ENCODE results near the gene AUTS2. TPM values are rescaled to one million over a fixed set of nuclear protein-coding genes. Genes with fewer than 3 reads are reported as not detected.
A peak's percentile ranks its signal among the peaks of the same experiment; 100 is the strongest.

The AUTS2 gene
- total RNA-seq, 1 donor from 2014 or later, result 49.8 TPM

- no peak for DNase-seq (ENCODE audit: low spot score)
Observed at GRCh38 chr7:69786730-69787395, 188.6 kb downstream of the AUTS2 start.

DNA sequence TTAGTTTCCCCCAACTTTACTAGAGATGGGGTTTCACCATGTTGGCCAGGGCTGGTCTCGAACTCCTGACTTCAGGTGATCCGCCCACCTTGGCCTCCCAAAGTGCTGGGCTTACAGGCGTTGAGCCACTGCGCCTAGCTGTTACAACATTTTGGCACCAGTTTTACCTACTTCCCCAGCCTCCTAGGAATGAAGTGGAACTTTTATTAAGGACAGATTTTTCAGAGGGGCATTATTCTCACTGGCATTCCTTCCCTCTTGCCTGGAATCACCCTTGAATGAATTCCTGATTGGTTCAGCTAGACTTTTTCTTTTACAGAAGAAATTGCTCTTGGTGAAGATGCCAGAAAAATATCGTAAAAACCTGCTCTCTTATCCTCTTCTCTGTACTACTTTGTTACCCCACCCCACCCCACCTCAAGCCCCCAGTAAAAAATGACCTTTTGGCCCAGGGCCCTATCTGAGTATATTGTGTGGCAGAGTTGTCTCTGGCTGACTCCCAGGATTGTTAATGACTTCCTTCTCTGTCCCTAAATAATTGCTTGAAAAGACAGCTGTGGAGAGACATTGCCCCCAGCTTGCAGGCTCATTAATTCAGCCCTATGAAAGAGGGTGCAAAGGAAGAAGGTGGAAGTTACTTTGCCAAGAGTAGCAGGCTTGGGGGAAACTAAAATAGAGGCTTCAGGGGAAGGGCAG is 189.6 kb downstream of the AUTS2 start:
- no peak for DNase-seq (ENCODE audit: low spot score)

DNA sequence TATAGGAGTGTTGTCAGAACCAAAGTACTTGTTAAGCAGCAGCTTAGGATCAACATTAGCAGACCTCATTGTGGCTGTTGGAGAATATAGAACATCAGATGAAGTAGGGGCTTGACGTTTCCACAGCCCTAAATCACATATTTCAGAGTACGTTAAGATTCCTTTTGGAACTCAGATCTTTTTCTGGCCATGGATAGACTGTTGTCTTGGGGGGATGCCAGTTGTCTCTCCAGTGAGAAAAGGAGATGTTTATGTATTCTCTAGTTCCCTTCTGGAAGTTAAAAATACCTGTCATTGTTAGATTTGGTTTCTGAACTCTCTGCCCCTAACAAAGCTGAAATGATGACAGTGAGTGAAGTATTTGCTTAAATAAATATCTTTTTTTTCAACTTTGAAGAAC is 191.3 kb downstream of the AUTS2 start:
- no peak for DNase-seq (ENCODE audit: low spot score)

GRCh38 chr7:69790977-69791724 is 192.9 kb downstream of the AUTS2 start:
- no peak for DNase-seq (ENCODE audit: low spot score)

DNA sequence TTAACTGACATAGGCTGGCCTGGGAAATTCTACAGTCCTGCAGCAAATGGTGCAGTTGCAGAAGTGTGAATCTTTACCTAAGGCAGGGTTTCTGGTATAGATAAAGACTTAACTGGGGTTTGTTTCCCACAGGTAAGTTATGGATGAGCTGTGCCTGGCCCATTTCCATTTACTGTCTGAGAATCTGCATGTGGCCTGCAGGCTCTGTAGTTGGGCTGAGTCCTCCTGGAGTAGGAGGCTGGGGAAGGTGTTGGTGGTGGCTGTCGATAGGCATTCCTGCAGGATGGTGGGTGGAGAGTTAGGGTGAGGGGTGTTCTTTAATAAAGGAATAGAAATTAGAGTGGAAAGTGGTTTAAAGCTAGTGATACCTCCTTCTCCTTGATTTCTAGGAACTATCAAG is 193.5 kb downstream of the AUTS2 start:
- no peak for DNase-seq (ENCODE audit: low spot score)

- DNase-seq (ENCODE audit: low spot score), result no peak
Observed at GRCh38 chr7:69795932-69796331, 197.7 kb downstream of the AUTS2 start.

- no peak for DNase-seq (ENCODE audit: low spot score)
Observed at GRCh38 chr7:69796416-69796815, 198.1 kb downstream of the AUTS2 start.

GRCh38 chr7:69799048-69799697 is 200.9 kb downstream of the AUTS2 start:
- no peak for DNase-seq (ENCODE audit: low spot score)

DNA sequence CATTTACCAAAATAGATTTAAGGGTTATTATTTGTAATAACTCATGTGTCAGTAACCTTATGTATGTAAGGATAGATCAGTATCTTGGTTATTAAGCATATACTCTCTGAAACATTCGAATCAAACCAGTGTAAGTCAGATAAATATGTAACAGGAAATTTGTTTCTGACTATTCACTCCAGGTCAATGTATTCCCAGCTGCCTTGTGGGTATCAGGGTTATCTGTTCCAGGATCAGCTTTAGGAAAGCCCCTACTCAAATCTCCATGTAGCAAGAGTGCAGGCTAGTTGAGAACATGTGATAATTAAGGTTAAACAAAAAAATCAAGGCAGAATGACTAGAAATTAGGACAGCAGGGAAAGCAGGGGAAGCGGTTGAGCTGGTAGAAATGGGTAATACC is 201.7 kb downstream of the AUTS2 start:
- no peak for DNase-seq (ENCODE audit: low spot score)

DNA sequence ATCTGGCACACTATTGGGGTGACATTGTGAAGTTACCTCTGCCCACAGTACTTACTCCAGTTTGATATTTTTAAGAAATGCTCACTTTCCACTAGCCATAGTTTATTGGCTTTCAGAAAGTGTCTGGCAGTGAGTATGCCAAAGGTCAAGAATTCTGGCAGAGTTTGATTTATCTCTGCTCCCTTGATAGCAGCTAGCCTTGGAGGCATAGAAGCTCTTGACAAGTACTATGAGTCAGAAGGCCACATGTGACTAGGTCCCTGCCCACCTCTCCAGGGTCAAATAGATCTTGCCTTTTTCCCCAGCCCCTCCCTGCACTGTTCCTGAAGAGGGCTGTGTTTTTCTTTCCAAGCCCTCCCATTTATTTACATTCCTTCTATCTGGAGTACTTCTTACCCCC is 202.2 kb downstream of the AUTS2 start:
- DNase-seq (ENCODE audit: low spot score), result no peak

DNA sequence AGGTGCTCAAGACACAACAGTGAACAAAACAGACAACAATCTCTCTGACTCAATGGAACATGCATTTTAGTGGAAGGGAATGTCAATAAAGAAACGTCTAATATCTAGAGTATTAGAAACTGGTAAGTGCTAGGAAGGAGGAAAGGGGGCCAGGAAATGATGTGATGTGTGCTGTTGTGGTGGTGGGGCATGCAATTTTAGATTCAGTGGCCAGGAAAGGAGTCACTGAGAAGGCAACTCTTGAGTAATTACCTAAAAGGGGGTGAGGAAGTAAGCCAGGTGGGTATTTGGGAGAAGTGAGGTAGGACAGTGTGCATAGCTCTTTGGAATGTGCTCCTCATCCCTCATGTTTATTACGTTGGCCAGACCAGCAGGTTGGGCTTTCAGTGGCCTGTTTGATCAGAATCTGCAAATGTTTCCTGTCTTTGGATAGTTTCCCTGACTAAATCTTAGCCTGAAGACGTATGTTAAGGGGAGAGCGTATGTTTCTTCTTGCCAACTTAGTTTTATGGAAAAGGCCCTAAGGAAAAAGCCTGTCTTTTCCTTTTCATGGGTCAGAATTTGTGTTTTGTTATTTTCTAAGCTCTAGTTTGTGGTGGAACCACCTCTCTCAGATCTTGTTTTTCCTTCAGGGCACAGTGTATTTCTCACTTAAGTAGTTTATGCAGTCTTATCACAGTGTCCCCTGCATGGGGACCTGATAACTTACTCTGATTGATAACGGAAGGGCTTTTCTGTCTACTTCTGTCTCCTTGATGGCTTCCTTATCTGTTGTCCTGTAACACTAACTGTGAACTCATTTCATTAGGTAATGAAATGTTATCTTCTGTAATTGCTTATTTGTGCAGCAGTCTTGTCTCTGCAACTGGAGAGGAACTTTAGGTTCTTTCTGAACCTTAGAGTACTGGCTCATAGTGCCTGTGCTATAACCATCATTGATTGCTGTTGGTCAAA is 203.7 kb downstream of the AUTS2 start:
- no peak for DNase-seq (ENCODE audit: low spot score)

- no peak for DNase-seq (ENCODE audit: low spot score)
Observed at GRCh38 chr7:69803699-69804516, 205.6 kb downstream of the AUTS2 start.

DNA sequence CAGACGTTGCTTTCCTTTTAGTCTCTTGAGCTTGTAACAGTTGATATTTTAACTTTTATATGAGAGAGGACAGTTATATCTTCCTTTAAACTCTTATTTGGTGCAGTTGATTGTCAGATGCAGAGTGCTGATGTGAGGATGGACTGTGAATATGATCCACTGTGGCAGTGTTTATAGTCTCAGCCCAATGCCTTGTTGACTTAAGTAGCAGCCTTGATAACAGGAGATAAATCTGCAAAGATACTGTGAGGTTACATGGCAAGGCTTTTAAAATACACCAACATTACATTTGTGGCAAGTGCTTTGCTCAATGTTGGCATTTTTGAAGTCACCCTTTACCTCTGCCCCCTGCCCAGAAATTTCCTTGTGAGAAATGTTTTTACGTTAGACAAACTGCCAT is 206.7 kb downstream of the AUTS2 start:
- DNase-seq (ENCODE audit: low spot score), result no peak

GRCh38 chr7:69808391-69808790 is 210.1 kb downstream of the AUTS2 start:
- DNase-seq (ENCODE audit: low spot score), result no peak

DNA sequence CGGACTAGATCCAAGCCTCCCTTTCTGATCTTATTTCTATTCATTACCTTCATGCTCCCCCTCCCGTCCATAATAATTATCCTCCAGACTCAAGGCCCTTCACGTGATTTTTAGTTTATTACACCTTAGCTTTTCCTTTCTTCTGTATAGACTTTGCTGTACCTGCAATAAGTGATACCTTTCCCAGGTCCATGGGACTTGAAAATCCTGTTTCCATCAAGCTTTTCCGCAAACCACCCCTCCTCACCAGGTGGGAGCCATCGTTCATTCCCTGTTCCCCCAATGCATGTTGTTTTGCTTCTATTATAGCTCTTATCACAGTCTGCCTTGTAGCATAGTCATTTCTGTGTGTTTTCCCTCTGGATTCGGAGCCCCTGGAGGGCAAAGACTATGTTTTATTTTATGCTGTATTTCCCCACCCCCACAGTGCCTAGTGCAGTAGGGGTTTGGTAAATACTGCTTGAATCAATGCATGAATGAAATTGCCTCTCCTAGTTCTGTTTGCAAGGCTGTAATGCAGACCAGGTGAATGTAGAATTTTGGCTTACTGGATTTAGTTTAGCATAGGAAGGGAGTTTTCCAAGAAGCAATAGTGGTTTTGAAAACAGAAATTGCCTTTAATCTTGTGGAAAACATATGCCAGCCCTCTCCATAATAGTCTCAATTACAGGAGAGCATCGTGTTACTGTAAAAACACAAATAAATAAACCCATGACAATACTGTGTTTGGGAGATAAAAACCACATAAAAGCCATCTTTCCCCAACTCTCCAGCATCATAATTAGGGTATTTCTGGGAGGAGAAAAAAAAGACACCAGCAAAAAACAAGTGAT is 213.4 kb downstream of the AUTS2 start:
- DNase-seq (ENCODE audit: low spot score), result no peak

DNA sequence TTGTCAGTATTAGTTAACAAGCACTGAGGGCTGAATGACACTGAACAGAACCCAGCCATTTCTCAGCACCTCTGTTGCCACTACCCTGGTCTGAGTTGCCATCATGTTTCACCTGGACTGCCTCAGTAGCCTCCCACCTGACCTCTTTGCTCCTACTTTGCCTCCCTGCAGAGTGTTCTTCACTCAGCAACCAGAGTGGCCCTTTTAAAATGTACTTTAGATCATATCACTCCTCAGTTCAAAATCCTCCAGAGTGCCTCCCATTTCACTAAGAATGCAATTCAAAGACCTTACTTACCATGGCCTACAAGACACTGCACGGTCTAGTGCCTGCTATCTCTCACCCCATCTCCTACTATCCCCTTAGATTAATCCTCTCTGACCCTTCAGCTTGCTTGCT is 214.5 kb downstream of the AUTS2 start:
- no peak for DNase-seq (ENCODE audit: low spot score)

DNA sequence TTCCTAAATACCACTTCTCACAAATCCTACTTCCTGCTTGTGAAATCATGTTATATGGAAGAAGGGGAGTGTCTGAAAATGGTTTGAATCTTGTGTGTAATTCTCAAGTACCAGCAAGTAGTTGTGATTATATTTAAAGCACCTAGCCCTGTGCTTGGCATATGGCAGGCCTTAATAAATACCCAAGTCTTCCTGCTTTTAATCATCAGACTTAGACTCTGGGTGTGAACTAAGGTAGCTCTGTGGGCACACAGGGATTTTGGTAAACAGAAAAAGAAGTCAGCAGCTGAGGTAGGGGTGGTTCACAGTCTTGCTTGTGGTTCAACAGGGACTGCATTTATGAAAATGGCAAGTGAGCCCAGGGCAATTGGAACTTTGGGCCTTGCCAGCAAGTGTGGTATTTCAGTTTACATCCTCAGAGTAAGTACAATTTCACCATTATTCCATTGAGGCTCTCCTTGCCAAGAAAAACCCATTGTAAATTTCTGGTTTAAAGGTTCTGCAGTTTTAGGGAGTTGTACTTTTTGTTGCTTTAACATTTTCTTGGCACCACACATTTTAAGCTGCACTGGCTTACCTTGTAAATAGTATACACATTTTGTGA is 215.5 kb downstream of the AUTS2 start:
- no peak for DNase-seq (ENCODE audit: low spot score)

DNA sequence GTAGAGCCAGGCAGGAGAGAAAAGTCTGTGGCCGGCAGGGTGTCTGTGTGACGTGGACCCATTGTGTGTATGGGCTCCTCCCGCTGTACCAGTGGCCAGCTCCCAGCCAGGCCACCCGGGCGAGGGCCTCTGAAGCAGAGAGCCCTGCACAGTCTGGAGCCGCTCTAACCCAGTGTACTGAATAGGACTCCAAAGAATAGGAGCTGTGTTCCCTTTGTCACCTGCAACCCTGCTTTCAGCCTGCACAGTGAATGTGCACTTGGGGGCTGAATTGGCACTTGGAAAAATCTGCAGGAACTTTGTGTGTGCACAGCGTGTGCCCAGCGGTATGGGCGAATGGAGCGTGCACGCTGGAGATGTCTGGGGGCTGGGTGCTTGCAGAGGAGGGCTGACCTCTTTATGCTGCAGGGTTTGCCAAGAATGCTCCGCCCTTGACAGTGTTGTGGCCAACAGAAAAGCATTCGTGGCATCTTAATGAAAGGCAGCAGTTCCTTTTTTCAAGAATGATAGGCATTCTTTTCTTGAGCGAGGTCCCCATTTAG is 216.2 kb downstream of the AUTS2 start:
- DNase-seq (ENCODE audit: low spot score), result peak; percentile 18

GRCh38 chr7:69816501-69816900 is 218.2 kb downstream of the AUTS2 start:
- no peak for DNase-seq (ENCODE audit: low spot score)

Data from umbilical cord (tissue), 2 donors.